Suppressor macrophage treated with lipopolysaccharide for 1 hour (primary cell): ENCODE results near the gene HLA-DQA1.
"Not testable (repeated sequence)": the region's sequence is repeated elsewhere in the genome, so short reads cannot be mapped to it uniquely, and the experiment has no call there.

Experiments used
- DNase-seq, 3 donors: peaks; one replicate each; pipeline ENCODE4 v3.0.0-alpha.2; 2020 to 2022

Gene HLA-DQA1

GRCh38 chr6:32622545-32623401 lies 14.4 kb upstream of the HLA-DQA1 start:
- peak; percentile 75 to 81 (median 79) for DNase-seq

DNA sequence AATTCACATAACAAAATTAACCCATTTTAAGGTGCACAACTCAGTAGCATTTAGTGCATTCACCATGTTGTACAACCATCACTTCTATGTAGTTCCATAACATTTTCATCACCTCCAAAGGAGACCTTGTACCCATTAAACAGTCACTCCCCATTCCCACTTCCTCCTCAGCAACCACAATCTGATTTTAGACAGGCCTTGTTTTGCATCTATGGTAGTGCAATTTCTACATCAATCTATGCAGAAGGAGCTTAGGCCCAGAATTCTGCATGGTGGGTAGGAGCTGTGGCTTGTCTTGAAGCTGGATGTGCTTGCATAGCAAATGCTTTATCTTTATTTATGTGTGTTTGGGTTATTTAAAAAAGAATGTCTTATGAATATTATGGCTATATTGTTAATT lies 13.5 kb upstream of the HLA-DQA1 start:
- DNase-seq = peak in 1 of 3 donors; percentile 34

DNA sequence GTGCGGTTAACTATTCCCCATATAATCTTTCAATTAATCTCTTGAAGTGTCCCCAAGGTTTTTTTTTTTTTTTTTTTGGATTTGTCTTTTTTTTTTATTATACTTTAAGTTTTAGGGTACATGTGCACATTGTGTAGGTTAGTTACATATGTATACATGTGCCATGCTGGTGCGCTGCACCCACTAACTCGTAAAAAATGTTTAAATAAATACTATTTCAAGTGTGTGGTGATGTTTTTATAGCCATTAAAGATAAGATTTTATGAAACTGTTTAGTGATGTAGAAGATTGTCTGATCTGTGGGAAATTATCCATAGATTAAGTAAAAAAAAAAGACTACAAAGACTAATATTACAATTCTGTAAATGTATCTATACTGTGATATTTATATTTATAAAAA lies 12.6 kb upstream of the HLA-DQA1 start:
- no peak for DNase-seq

DNA sequence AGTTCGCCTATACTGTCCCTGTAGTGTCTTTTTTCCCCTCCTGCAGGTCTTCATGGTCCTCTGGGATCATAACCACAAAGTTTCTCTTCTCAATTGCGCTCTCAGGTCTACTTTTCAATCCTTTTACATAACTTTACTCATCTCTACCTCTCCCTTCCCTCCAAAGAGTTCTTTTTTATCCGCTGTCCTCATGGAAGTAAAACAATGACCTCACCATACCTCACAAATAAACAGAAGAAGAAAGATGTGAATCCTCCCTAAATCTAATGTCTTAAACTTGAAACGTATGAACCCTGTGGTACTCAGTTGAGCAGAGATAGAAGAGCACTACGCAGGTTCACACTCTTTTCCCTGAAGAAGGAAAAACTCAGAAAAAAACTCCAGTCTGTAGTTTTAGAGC lies 12.1 kb upstream of the HLA-DQA1 start:
- DNase-seq = no peak

DNA sequence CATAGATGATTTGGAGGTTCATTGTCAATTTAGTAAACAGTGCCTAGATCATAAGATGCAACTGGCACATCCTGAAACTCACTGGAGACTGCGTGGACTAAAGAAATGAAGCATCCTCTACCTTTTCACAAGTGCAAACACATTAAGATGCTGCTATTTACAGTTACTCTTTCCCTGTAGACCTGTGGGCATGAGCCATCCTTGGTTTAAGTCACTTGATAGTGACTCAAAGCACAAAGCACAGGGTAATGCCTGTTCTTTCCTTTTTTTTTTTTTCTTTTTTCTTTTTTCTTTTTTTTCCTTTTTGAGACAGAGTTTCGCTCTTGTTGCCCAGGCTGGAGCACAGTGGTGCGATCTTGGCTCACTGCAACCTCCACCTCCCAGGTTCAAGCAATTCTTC lies 10.0 kb upstream of the HLA-DQA1 start:
- DNase-seq = peak in 1 of 3 donors; percentile 27

DNA sequence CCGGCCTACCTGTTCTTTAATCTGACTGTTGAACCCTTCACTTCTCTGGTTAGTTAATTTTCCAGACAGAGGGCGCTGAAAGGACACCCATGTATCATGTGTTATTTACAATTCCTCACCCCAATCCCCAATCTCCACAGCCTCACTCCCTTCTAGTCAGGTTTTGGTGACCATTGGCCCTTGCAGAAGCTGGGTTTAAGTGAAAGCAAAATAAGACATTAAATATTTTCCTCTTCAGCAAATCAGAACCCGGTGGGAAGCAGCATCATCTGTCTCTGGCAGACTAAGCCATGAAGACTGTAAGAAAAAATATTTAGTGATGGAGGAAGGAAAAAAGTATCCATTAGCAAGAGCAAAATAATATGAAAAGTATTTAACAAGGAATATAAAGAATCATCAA lies 9.4 kb upstream of the HLA-DQA1 start:
- peak in 2 of 3 donors; percentile 69 to 75 for DNase-seq

GRCh38 chr6:32629793-32630192 lies 7.4 kb upstream of the HLA-DQA1 start:
- DNase-seq = not testable (repeated sequence)

DNA sequence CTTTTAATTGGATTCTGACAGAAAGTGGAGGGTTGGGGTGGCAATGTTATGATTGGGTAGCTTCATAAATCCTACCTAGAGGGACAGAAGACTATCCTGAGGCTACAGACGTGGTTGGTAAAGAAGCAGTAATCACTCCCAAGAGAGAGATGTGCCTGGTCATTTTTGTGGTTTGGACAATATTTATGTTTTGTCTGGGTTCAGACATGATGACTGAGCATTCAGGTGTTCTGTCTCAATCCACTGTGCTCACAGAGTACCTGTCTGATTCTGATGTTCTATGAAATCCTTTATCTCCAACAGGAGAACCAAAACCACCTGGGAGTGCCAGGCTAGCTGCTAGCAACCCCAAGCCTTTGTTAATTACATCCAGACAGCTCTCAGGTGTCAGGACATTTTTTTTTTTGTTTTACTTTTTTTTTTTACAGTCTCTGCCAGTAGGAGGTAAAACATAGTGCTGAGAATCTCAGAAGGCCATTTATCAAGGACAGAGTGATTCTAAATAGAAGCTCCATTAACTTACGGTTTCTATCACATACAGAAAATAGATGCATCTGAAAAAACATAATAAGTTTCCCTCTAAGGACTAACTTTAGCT lies 1.6 kb upstream of the HLA-DQA1 start:
- no peak for DNase-seq

GRCh38 chr6:32637883-32638282 lies 677 bp downstream of the HLA-DQA1 start:
- no peak for DNase-seq

DNA sequence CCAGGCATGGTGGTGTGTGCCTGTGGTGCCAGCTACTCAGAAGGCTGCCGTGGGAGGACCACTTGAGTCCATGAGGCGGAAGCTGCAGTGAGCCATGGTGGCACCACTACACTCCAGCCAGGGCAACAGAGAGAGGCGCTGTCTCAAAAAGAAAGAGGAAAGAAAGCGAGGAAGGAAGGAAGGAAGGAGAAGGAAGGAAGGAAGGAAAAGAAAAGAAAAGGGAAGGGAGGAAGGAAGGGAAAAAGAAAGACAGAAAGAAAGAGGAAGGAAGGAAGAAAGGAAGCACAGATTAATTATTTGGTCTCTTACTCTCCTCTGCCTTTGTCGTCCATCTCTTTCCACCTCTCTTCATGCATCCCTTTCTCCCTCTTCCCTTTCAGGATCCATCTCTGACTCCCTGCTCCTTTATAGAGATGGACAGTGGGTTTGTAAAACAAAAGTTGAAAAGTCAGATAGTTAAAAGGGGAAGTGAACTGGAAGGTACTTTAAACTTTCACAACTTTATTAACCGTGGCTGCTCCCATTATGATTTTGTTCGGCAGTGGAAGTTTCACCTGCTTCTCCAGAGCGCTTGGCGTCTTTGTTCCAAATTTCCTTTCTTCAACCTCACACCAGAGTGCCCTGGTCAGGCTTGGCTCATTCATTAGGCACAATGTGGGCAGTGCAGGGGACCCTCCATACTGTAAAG lies 1.5 kb downstream of the HLA-DQA1 start:
- no peak for DNase-seq

- no peak for DNase-seq
Observed at GRCh38 chr6:32639440-32640394, 2.5 kb downstream of the HLA-DQA1 start.

- DNase-seq = no peak
Observed at GRCh38 chr6:32641122-32641521, 3.9 kb downstream of the HLA-DQA1 start.

GRCh38 chr6:32641785-32642719 lies 4.8 kb downstream of the HLA-DQA1 start:
- DNase-seq = peak; percentile 51 to 71 (median 53)

- DNase-seq = no peak
Observed at GRCh38 chr6:32642720-32643106, 5.5 kb downstream of the HLA-DQA1 start.

GRCh38 chr6:32643904-32644303 lies 6.7 kb downstream of the HLA-DQA1 start:
- DNase-seq = peak in 1 of 3 donors; percentile 41

- DNase-seq = no peak
Observed at GRCh38 chr6:32645047-32645703, 8.0 kb downstream of the HLA-DQA1 start.

GRCh38 chr6:32655203-32655710 lies 18.1 kb downstream of the HLA-DQA1 start:
- peak in 2 of 3 donors; percentile 42 to 53 for DNase-seq

DNA sequence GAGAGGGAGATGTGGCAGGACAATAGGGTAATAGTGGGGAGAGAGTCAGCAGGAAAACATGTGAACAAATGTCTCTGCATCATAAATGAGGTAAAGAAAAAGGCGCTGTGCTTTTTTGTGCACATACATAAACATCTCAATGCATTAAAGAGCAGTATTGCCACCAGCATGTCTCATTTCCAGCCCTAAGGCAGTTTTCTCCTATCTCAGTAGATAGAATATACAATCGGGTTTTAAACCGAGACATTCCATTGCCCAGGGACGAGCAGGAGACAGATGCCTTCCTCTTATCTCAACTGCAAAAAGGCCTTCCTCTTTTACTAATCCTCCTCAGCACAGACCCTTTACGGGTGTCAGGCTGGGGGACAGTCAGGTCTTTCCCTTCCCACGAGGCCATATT lies 20.1 kb downstream of the HLA-DQA1 start:
- not testable (repeated sequence) for DNase-seq

DNA sequence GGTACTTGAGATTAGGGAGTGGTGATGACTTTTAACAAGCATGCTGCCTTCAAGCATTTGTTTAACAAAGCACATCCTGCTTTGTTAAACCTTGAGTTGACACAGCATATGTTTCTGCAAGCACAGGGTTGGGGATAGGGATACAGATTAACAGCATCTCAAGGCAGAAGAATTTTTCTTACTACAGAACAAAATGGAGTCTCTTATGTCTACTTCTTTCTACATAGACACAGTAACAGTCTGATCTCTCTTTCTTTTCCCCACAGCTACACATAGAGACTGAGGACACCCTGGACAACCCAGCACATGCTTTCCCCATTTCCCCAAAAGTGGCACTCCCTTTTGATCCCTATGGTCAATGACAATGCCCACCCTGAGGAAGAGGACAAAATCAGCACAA lies 20.6 kb downstream of the HLA-DQA1 start:
- DNase-seq = not testable (repeated sequence)

- DNase-seq = peak; percentile 64 to 71 (median 65)
Observed at GRCh38 chr6:32658268-32658897, 21.2 kb downstream of the HLA-DQA1 start.
